Activated CD8-positive, alpha-beta T cell treated with anti-CD3 and anti-CD28 coated beads for 36 hours (primary cell): ENCODE data around the gene ASPSCR1. TPM values are rescaled to one million over a fixed set of nuclear protein-coding genes. Genes with fewer than 3 reads are reported as not detected.

Experiments
- ATAC-seq: fragments of 200-7000 bp; cut with Tn5 transposase; one replicate; pipeline ENCODE4 v1.10.0; 2021; ENCODE audit warnings: mild to moderate bottlenecking, moderate library complexity
- CTCF ChIA-PET: fragments of 350-600 bp; sonication (Branson Sonifier 250); formaldehyde crosslinking; loops from one replicate; lab custom pipeline; 2021; ENCODE audit warnings: antibody characterized with exemption; lab: Charles Lee
- POLR2A ChIA-PET: fragments of 350-600 bp; sonication (Branson Sonifier 250); formaldehyde crosslinking; loops from one replicate; lab custom pipeline; 2021; ENCODE audit warnings: antibody characterized with exemption; lab: Charles Lee
- DNase-seq: peaks from one replicate; pipeline ENCODE4 v3.0.0-alpha.2; 2020
- H3K27ac Mint-ChIP-seq: one replicate; pipeline ENCODE4 v1.8.0; 2021; ENCODE audit warnings: mild to moderate bottlenecking, mixed read lengths
- H3K27me3 Mint-ChIP-seq: one replicate; pipeline ENCODE4 v1.8.0; 2021; ENCODE audit warnings: mixed read lengths
- H3K36me3 Mint-ChIP-seq: one replicate; pipeline ENCODE4 v1.8.0; 2021; ENCODE audit warnings: low read depth, mixed read lengths
- H3K4me1 Mint-ChIP-seq: one replicate; pipeline ENCODE4 v1.8.0; 2021; ENCODE audit warnings: low read depth, mixed read lengths
- H3K4me3 Mint-ChIP-seq: one replicate; pipeline ENCODE4 v1.8.0; 2021; ENCODE audit warnings: mild to moderate bottlenecking, moderate library complexity, mixed read lengths
- H3K9me3 Mint-ChIP-seq: one replicate; pipeline ENCODE4 v1.8.0; 2021; ENCODE audit warnings: mixed read lengths
- CTCF ChIP-seq: fragments of 200-600 bp; IDR thresholded peaks from one replicate; pipeline ENCODE4 v1.8.0; 2022; ENCODE audit warnings: antibody characterized with exemption, mild to moderate bottlenecking
- intact Hi-C: fragments of 100-400 bp; cut with micrococcal nuclease; formaldehyde crosslinking; loops from one replicate; pipeline ENCODE4 v1.10.0; 2022
- total RNA-seq, 2 experiments: library from RNA; stranded (reverse); gene quantifications; one replicate each; pipeline ENCODE4 v1.2.3, GENCODE V29; 2021

ASPSCR1 gene
- total RNA-seq, 2 experiments from 2014 or later, result 18.7 to 24.5 TPM

DNA sequence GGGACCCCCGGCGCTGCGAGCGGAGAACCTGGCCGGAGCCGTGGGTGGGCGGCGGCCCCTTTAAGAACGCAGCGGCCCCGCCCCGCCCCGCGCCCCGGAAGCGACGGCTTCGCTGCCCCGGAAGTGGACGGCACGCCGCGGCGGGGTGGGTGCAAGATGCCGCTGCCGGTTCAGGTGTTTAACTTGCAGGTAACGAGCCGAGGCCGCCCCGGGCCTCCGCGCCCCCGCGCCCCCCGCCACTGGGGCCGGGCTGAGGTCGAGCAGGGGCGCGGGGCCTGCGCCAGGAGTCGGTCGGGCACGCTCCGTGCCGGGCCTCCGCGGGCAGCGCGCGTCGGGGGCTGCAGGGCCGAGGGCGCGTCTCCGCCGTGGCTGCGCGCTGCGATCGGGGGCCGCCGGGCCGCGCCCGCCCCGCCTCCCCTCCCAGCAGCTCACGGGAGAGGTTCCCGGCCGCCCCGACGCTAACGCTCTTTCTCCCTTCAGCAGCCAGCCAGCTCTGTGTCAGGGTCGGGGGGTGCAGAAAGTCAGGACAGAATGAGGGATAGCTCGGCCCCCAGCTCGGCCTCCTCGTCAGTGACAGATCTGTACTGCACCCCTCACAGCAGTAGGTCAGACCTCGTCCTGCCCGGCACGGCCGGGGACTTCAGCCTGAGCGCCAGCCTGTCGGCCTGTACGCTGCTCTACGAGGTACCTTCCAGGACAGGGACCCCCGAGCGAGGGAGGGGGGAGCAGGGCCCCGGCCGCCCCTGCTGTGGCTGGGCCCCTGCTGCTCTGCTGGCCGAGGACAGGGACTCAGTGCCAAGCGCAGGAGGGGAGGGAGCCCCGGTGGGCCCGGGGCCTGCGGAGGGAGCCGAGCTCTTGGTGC lies 74.6 kb downstream of the ASPSCR1 start, which contains the start of the genes GPS1 and RFNG:
Gene GPS1 (plus strand): TSS at position 123 of the 862 bp plus-strand sequence. CDS start 34 bp downstream, at position 157.
Gene RFNG (minus strand): TSS at position 36 of the 862 bp plus-strand sequence. CDS start 45 bp downstream, outside the sequence.
- peak within 1 kb of the TSS; percentile 82 for H3K4me3 Mint-ChIP-seq
- no peak for TF ChIP-seq CTCF

GRCh38 chr17:82052638-82053059 lies 75.2 kb downstream of the ASPSCR1 start:
- Mint-ChIP-seq H3K9me3 (no peaks in the 10 kb centered on the region), H3K27ac (peak overlapping the region; percentile 15), H3K36me3 (peaks cover 2% of the 10 kb centered on the region), H3K27me3 (no peaks in the 10 kb centered on the region), H3K4me1 (peaks cover 19% of the 10 kb centered on the region), H3K4me3 (peak overlapping the region; percentile 82)
- TF ChIP-seq CTCF, result no peak
- intact Hi-C loops, result no loop called here
- CTCF ChIA-PET, result interaction anchor here (1.0 to 1.2 kb wide), 3 partner anchors 22 to 102 kb away, joined by 3 read pairs; no protein-coding TSS in a partner anchor
- POLR2A ChIA-PET, result interaction anchor here (1.3 to 9.3 kb wide), 4 partner anchors 11 to 39 kb away, joined by 4 to 98 read pairs (median 4); partner anchors contain the start of gene DUS1L
- DNase-seq (no peak), ATAC-seq (no peak)

More for the DNA sequence above, 74.6 kb downstream of the ASPSCR1 start, which contains the start of the genes GPS1 and RFNG:
- Mint-ChIP-seq H3K27ac (peak within 1 kb of the TSS; percentile 75), H3K27me3 (no peaks in the 10 kb centered on the region), H3K9me3 (no peaks in the 10 kb centered on the region), H3K4me1 (peaks cover 21% of the 10 kb centered on the region), H3K36me3 (peaks cover 2% of the 10 kb centered on the region)
- POLR2A ChIA-PET, result interaction anchor here (1.3 to 9.3 kb wide), 3 partner anchors 12 to 40 kb away, joined by 4 to 98 read pairs (median 4); partner anchors contain the start of gene DUS1L
- intact Hi-C loops, result no loop called here
- ATAC-seq, result peak; percentile 92
- DNase-seq, result peak; percentile 89
- CTCF ChIA-PET, result interaction anchor here (1.0 to 2.0 kb wide), 4 partner anchors 22 to 102 kb away, joined by 3 to 11 read pairs (median 3); no protein-coding TSS in a partner anchor

- Mint-ChIP-seq H3K27ac (peak overlapping the region; percentile 25), H3K9me3 (no peaks in the 10 kb centered on the region), H3K36me3 (peaks cover 2% of the 10 kb centered on the region), H3K4me1 (peaks cover 19% of the 10 kb centered on the region), H3K4me3 (peak overlapping the region; percentile 82), H3K27me3 (no peaks in the 10 kb centered on the region)
- TF ChIP-seq CTCF, result no peak
- intact Hi-C loops, result no loop called here
- DNase-seq (no peak), ATAC-seq (no peak)
- POLR2A ChIA-PET, result interaction anchor here (1.3 to 9.3 kb wide), 4 partner anchors 11 to 39 kb away, joined by 4 to 98 read pairs (median 4); partner anchors contain the start of gene DUS1L
- CTCF ChIA-PET, result no interaction called here
Measured at GRCh38 chr17:82053130-82053529, 75.7 kb downstream of the ASPSCR1 start.

GRCh38 chr17:82053556-82054263 lies 76.3 kb downstream of the ASPSCR1 start:
- ATAC-seq (no peak), DNase-seq (no peak)
- intact Hi-C loops, result no loop called here
- ChIA-PET POLR2A (interaction anchor here (0.7 to 9.3 kb wide), 4 partner anchors 10 to 38 kb away, joined by 4 to 98 read pairs (median 4); partner anchors contain the start of gene DUS1L), CTCF (no interaction called here)
- H3K9me3 Mint-ChIP-seq, result no peaks in the 10 kb centered on the region
- peak overlapping the region; percentile 25 for H3K27ac Mint-ChIP-seq
- H3K4me3 Mint-ChIP-seq, result peak overlapping the region; percentile 82
- H3K27me3 Mint-ChIP-seq, result no peaks in the 10 kb centered on the region
- TF ChIP-seq CTCF, result no peak
- peaks cover 2% of the 10 kb centered on the region for H3K36me3 Mint-ChIP-seq
- peaks cover 19% of the 10 kb centered on the region for H3K4me1 Mint-ChIP-seq
